HG03558 (cell line): ENCODE results near the gene SHISAL1.

ENCODE experiments used
- ATAC-seq: cut with Tn5 transposase; IDR thresholded peaks from one replicate; pipeline ENCODE4 v1.9.1; 2021; ENCODE audit warnings: moderate number of reproducible peaks; ENCODE audit not compliant: unreplicated experiment; ENCODE audit errors: extremely low read depth

The SHISAL1 gene

DNA sequence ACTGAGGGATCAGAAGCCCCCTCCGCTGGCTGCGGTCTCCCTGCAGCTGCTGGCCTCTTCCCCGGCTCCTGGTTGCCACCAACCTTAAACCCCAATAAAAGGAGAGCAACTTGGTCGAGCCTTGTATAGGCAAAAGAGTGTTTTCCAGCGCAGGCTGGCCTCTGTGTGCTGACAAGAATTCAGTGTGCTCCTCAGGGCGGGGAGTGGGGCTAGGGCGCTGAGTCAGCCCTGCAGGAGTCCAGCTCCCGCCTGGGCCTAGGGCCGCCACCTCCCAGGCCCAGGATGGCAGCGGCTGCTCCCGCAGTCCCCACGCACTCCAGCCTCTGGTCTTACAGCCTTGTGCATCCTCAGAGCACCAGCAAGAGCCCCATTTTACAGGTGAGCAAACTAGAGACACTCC, at the start of gene SHISAL1:
TSS of gene SHISAL1 (minus strand) at position 186 of the 400 bp plus-strand sequence. CDS start 12,006 bp downstream, outside the sequence.
- no peak for ATAC-seq

DNA sequence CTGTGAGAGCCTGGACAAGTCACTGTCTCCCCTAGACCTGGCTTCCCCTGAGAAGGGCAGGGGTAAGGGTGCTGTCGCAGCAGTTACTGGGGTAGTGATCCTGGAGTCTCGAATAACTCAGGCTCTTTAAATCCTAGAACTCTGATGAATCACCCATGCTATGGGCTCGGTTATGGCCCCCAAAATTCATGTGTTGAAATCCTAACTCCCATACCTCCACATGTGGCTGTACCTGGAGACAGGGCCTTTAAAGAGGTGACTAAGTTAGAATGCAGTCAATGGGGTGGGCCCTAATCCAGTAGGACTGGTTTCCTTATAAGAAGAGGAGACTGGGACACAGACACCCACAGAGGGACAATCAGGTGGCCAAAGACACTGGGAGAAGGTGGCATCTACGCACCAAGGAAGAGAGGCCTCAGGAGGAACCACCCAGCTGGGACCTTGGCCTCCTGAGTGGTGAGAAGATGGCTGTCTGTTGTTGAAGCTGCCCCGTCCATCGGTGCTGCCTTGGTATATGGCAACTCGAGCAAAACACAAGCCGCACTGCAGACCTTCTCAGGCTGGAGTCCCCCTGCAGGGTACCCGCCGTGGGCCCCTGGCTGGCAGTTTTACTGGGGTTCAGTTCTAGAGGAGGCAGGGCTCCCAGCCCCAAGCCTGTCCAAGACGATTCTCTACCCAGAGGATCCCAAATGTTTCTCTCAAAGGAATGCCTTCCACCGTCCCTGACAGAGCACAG, 48.8 kb upstream of the SHISAL1 start:
- ATAC-seq = no peak

- no peak for ATAC-seq
Measured at GRCh38 chr22:44360668-44361381, 48.1 kb upstream of the SHISAL1 start.

DNA sequence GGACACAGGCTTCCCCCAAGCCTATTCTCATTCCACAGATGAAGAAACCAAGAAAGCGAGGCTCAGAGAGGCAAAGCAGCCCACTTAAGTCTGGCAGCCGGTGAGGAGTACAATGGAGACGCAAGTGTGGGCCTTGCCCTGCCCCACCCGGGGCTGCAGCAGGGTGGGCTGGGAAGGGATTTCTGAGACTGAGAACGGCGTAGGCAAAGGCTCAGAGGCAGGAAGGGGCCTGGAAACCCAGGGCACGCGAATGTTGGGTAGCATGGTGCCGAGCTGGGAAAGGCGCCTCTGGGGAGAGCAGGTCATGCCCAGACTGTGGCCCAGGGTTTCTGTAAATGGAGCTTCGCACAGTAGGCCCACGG, 47.5 kb upstream of the SHISAL1 start:
- no peak for ATAC-seq

DNA sequence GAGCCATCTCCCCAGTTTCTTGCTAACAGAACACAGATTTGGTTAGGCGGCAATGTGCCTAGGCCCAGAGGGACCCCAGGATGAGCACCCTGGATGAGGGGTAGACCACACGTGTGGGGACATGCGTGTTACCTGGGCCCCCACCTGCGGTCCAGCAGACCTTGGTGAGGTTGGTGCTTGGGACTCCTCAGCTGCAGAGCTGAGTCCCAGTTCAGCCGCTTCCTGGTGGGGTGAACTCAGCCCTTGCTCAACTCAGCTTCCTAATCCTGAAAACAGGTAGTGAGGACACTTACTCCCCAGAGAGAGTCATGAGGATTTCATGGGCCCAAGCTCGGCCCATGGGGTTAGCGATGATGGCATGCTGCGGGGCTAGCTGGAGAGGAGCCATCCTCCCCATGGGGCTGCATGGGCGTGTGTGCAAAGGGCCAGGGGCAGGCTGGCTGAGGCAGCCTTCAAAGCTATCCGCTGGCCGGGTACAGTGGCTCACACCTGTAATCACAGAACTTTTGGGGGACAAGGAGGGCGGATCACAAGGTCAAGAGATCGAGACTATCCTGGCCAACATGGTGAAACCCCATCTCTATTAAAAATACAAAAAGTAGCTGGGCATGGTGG, 46.9 kb upstream of the SHISAL1 start:
- ATAC-seq = no peak

DNA sequence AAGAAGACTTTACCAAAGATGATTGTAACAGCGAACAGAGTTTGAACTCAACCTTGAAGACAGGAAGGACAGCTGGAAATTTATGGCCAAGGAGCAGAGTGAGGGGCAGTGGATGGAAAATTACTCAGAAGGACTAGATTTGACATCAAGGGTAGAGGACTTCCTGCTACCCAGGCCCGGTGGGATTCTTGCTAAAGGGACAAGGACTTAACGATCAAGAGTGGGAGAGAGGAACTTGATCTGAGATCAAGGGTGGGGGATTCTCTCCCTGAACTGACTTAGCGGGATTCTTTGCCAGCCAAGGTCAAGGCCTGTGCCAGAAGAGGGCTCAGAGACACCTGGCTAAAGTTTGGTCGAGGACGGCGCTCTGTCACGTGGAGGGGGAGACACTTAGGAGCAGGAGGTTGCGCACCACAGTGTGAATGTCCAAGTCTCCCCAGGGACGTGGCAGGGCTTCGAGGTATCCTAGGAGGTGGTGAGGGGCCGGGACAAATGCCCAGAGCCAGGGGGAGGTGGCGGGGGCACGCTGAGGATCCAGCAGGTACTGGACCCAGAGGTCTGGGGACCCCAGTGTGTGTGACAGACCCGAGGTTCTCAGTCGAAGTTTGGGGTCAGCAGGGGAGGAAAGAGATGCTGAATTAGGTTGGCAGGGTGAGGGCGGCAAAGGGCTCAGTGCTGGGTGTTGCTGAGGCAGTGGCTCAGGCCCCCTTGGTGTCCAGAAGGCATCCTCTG, 46.1 kb upstream of the SHISAL1 start:
- no peak for ATAC-seq

DNA sequence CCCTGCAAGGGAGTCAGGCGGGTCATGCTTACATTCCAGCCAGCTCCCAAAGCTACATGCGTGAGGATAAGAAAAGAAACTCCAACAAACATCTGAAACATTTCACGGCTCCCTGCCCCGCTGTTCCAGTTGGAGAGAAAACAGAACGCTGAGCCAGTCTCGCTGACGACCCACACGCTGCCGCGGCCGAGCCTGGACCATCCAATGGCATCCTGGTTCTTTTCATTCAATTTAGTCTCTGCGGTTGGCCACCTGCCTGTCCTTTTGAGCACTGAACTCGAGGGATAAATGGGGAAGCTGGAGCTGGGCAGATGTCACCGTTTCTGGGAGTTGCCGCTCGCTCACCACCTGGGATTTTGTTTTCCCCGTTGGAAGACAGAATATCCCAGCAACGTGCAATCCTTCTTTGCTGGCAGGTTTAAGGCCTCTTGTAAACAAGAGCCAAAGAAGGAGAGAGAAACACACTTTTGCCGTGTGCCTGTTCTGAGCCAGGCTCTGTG, 45.3 kb upstream of the SHISAL1 start:
- ATAC-seq = no peak

GRCh38 chr22:44357296-44357965, 44.7 kb upstream of the SHISAL1 start:
- ATAC-seq = no peak

DNA sequence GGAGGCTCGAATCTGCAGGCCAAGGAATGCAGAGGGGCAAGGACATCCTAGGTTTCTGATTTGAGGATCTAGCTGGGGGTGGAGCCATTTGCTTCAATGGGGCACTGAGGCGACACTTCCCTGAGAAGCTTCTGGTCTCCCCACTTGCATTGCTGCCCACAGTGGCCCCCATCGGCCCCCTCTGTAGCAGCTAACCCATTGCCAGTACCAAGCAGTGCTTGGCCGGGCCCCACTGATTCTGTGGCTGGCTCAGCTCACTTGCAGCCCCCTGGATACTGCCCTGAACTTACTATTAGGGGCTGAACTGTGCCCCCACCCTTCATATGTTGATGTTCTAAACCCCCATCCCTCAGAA, 42.9 kb upstream of the SHISAL1 start:
- no peak for ATAC-seq

GRCh38 chr22:44354288-44354687, 41.5 kb upstream of the SHISAL1 start:
- ATAC-seq = no peak

DNA sequence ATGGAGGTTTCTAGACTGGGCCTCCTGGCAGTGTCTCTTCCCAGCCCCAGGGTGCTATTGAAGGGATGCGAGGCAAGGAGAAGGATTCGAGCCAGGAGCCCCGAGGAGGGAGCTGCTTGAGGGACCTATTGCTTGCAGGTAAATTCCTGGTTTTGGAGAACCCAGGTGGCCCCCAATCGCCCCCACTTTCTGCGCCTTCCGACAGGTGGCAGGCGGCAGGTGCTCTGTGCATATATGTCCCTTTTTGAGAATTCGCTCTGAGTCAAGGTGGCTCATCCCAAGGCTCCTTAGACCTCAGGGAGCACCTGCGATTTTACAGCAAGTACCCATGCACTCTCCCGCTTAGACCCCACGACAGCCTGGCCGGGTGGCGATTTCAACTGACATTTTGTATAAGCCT, 40.3 kb upstream of the SHISAL1 start:
- no peak for ATAC-seq

- ATAC-seq = no peak
Measured at GRCh38 chr22:44352378-44353035, 39.8 kb upstream of the SHISAL1 start.

GRCh38 chr22:44351685-44352377, 39.1 kb upstream of the SHISAL1 start:
- no peak for ATAC-seq

DNA sequence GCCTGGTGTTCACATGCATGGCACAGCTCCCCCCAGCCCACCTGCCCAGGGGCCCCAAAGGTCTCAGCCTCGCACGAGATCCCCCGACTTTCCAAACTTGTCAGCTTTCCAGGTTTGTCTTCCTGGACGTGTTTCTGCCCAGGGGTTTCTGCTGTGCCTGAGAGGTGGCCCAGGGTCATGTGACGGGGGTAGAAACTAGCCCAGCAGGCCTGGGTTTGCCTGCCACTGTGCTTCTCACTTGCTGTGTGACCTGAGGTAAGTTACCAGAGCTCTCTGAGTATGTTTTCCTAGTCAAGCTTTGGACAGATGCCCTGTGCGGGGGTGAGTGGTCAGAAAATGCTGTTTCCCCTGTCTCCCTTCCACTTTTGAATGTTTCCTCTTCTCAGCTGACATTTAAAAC, 38.3 kb upstream of the SHISAL1 start:
- no peak for ATAC-seq

- ATAC-seq = no peak
Measured at GRCh38 chr22:44349594-44349993, 36.8 kb upstream of the SHISAL1 start.

GRCh38 chr22:44348971-44349560, 36.3 kb upstream of the SHISAL1 start:
- no peak for ATAC-seq

GRCh38 chr22:44347549-44347948, 34.8 kb upstream of the SHISAL1 start:
- ATAC-seq = no peak

- no peak for ATAC-seq
Measured at GRCh38 chr22:44347080-44347479, 34.3 kb upstream of the SHISAL1 start.

- no peak for ATAC-seq
Measured at GRCh38 chr22:44345872-44346271, 33.1 kb upstream of the SHISAL1 start.
